Stomach (tissue), 4 donors: ENCODE measurements around the gene TXLNA.

Source experiments
- CTCF ChIP-seq, 7 experiments: fragments of 450-650 bp in 4 of 7; fragments of 200-600 bp in 3 of 7; sonication (generic) in 3 of 7; IDR thresholded peaks; one replicate each; pipeline ENCODE4 v1.5.1; 2016 to 2019; ENCODE audit warnings: antibody characterized with exemption in 7 of 7, control low read depth in 2 of 7, mild to moderate bottlenecking in 1 of 7
- POLR2A ChIP-seq, 4 donors: fragments of 450-650 bp; IDR thresholded peaks; one replicate each; pipeline ENCODE4 v1.6.1; 2016; ENCODE audit warnings: antibody characterized with exemption in 4 of 4, control low read depth in 2 of 4, mild to moderate bottlenecking in 1 of 4, moderate library complexity in 1 of 4

DNA sequence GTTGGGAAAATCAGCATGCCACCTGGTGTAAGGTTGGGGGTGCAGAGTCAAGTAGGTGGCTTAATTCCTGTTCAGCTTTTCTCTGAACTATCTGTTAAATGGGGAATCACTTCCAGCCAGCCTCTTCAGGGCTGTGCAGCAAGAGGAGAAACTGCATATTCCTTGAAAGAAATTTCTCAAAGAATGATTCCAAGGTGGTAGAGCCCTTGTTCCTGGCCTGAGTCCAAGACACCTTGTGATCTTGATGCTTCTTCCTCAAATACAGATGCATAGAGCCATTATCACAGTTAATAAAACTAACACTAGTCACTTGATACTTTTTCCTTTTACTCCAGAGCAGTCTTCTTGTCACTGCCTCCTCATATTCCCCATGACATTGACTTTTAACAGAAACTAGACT is 5.2 kb downstream of the TXLNA start:
- TF ChIP-seq CTCF (IDR thresholded peaks at IDR 0.05) (no peak), POLR2A (IDR thresholded peaks at IDR 0.05) (no peak)
